ENCODE measurements around the gene PRPS1L1.

GRCh38 chr7:18016547-18017444, 10.8 kb downstream of the PRPS1L1 start:
- TF ChIP-seq CEBPB (IDR thresholded peaks at IDR 0.05; ENCODE audit: low read depth, low read length) = no peak
- TF ChIP-seq CTCF (IDR thresholded peaks at IDR 0.05; ENCODE audit: control extremely low read depth in 1 of 3, insufficient read depth in 1 of 3, low read depth in 1 of 3, low read length in 3 of 3) = no peak
- no peak for TF ChIP-seq MAFK (IDR thresholded peaks at IDR 0.05; ENCODE audit: low read depth, low read length)
- TF ChIP-seq MAX (IDR thresholded peaks at IDR 0.05) = no peak
- no peak for TF ChIP-seq EZH2 (IDR thresholded peaks at IDR 0.05; ENCODE audit: low read depth, low read length, severe bottlenecking)
- TF ChIP-seq ZNF274 (IDR thresholded peaks at IDR 0.05; ENCODE audit: borderline replicate concordance, extremely low read depth, low read length) = no peak
- TF ChIP-seq BCL11A (IDR thresholded peaks at IDR 0.05; ENCODE audit: low read depth in 2 of 2, low read length in 2 of 2) = no peak
- no peak for TF ChIP-seq POLR2AphosphoS5 (IDR thresholded peaks at IDR 0.05; ENCODE audit: low read depth, low read length)
